PC-3 (cell line): ENCODE data around the gene ATP10B.

Source experiments
- CTCF ChIP-seq: fragments of 300-600 bp; sonication (generic); conservative IDR thresholded peaks from 2 replicates; pipeline ENCODE4 v1.5.1; 2017; ENCODE audit warnings: antibody characterized with exemption, low read depth, mild to moderate bottlenecking, low read length
- EZH2 ChIP-seq: fragments of 300-600 bp; sonication (generic); IDR thresholded peaks from one replicate; pipeline ENCODE4 v1.6.1; 2017; ENCODE audit warnings: antibody characterized with exemption, mild to moderate bottlenecking, low read length; ENCODE audit not compliant: unreplicated experiment

GRCh38 chr5:160692271-160692670 is 159.7 kb downstream of the ATP10B start:
- no peak for TF ChIP-seq CTCF
- no peak for TF ChIP-seq EZH2
